Psoas muscle (tissue), 8 donors: ENCODE results near the gene TGIF1. TPM values are rescaled to one million over a fixed set of nuclear protein-coding genes. Genes with fewer than 3 reads are reported as not detected.

Source experiments
- ATAC-seq, 4 donors: fragments of 200-7000 bp; cut with Tn5 transposase; one replicate each; pipeline ENCODE4 v1.9.1; 2020; ENCODE audit warnings: moderate library complexity in 3 of 4, mild to moderate bottlenecking in 2 of 4
- DNase-seq, 2 donors: peaks; one replicate each; pipeline ENCODE4 v3.0.0-alpha.2; 2020
- H3K27ac ChIP-seq: fragments of 200-600 bp; one replicate; pipeline ENCODE4 v1.8.0; 2022
- H3K27me3 ChIP-seq, 3 donors: fragments of 200-600 bp in 1 of 3; one replicate each; pipeline versions ENCODE4 v1.6.1 to v1.8.0; 2013 to 2022; ENCODE audit warnings: low read length in 2 of 3, mild to moderate bottlenecking in 2 of 3, moderate library complexity in 1 of 3; ENCODE audit not compliant: insufficient read depth in 3 of 3
- H3K36me3 ChIP-seq, 2 donors: fragments of 200-600 bp in 1 of 2; one replicate each; pipeline versions ENCODE4 v1.6.1 to v1.8.0; 2013 to 2022; ENCODE audit warnings: low read depth in 1 of 2, mild to moderate bottlenecking in 1 of 2, moderate library complexity in 1 of 2; ENCODE audit not compliant: insufficient read depth in 1 of 2
- H3K4me1 ChIP-seq: fragments of 200-600 bp; one replicate; pipeline ENCODE4 v1.8.0; 2022
- H3K4me3 ChIP-seq: fragments of 200-600 bp; one replicate; pipeline ENCODE4 v1.8.0; 2022; ENCODE audit warnings: mild to moderate bottlenecking
- H3K9me3 ChIP-seq: fragments of 200-600 bp; one replicate; pipeline ENCODE4 v1.8.0; 2022
- CTCF ChIP-seq: fragments of 200-600 bp; IDR thresholded peaks from one replicate; pipeline ENCODE4 v1.8.0; 2022; ENCODE audit warnings: antibody characterized with exemption
- WGBS, 3 donors: extraction: QIAGEN DNeasy Blood & Tissue Kit; methylation state at CpG; one replicate each; pipeline versions ENCODE4 v1.1.6 to v1.1.7; 2013; 5-methylcytosine and 5-hydroxymethylcytosine counted together
- intact Hi-C, 2 donors: fragments of 100-400 bp; cut with DNase I; formaldehyde crosslinking; loops; one replicate each; pipeline versions ENCODE4 v1.11.0 to v1.14.2; 2022
- polyA plus RNA-seq, 3 donors: library from polyadenylated mRNA; stranded (reverse); fragments of 200-250 nt; gene quantifications; one replicate each; pipeline ENCODE4 v1.2.3, GENCODE V29; 2013
- total RNA-seq, 4 donors: library from RNA; stranded (reverse); fragmentation: NEBNext Ultra II Directional in 2 of 4; extraction: Animal tissue kit (Norgen Biotek cat#: 25700) in 2 of 4; gene quantifications; one replicate each; pipeline versions ENCODE4 v1.2.1 to v1.2.4, GENCODE V29; 2021 to 2023
- donor health status: healthy with polysubstance abuse.
- donor health status: DM: no; HTN: no; CAD: no; lungs with moderate emphysema.
- donor health status: Bipolar disorder and iron deficiency.
- donor health status: healthy.
- donor health status: DM: yes; HTN: yes; CAD: no.
- donor health status: DM: no; HTN: no; CAD: no.
- donor health status: DM: no; HTN: no; CAD: no.
- donor health status: DM: yes; HTN: yes; CAD: no.

Gene TGIF1
- total and polyA plus RNA-seq, 7 donors: 18.2 to 200 (median 57.4) TPM

- WGBS, 3 donors: 85 to 90% (median 87%) methylated on average over 8 of the region's 8 CpGs
Observed at GRCh38 chr18:3478262-3478978, 28.4 kb downstream of the TGIF1 start.

GRCh38 chr18:3479978-3480509, 30.1 kb downstream of the TGIF1 start:
- intact Hi-C loops: loop anchor here in 1 of 2 donors (10.0 kb wide), 1 partner anchor 195 kb away; no protein-coding TSS in a partner anchor
- Histone ChIP-seq H3K27me3 (peaks cover 0 to 3% (median 0%) of the 10 kb centered on the region in 3 donors), H3K4me1 (no peaks in the 10 kb centered on the region), H3K27ac (no peak overlapping the region), H3K9me3 (no peaks in the 10 kb centered on the region), H3K4me3 (no peak overlapping the region), H3K36me3 (no peaks in the 10 kb centered on the region)
- DNase-seq (no peak), ATAC-seq (no peak)
- WGBS, 3 donors: 84 to 86% (median 84%) methylated on average over 5 of the region's 5 CpGs
- no peak for TF ChIP-seq CTCF

More at GRCh38 chr18:3478262-3478978, 28.4 kb downstream of the TGIF1 start:
- peak in 3 of 4 donors; percentile 27 to 58 (median 45) for ATAC-seq
- TF ChIP-seq CTCF: no peak
- H3K27me3 ChIP-seq: peaks cover 0 to 3% (median 0%) of the 10 kb centered on the region in 3 donors
- no peaks in the 10 kb centered on the region for H3K9me3 ChIP-seq
- H3K4me1 ChIP-seq: no peaks in the 10 kb centered on the region
- no peak overlapping the region for H3K4me3 ChIP-seq
- no peaks in the 10 kb centered on the region for H3K36me3 ChIP-seq
- intact Hi-C loops: no loop called here
- H3K27ac ChIP-seq: no peak overlapping the region
- DNase-seq: no peak

GRCh38 chr18:3480827-3481573, 31.0 kb downstream of the TGIF1 start:
- no peak overlapping the region for H3K27ac ChIP-seq
- 93 to 99% (median 95%) methylated on average over 5 of the region's 5 CpGs for WGBS, 3 donors
- H3K4me3 ChIP-seq: no peak overlapping the region
- DNase-seq (no peak), ATAC-seq (no peak)
- H3K4me1 ChIP-seq: no peaks in the 10 kb centered on the region
- no peaks in the 10 kb centered on the region for H3K36me3 ChIP-seq
- H3K27me3 ChIP-seq: peaks cover 0 to 3% (median 0%) of the 10 kb centered on the region in 3 donors
- H3K9me3 ChIP-seq: no peaks in the 10 kb centered on the region
- intact Hi-C loops: loop anchor here in 1 of 2 donors (10.0 kb wide), 1 partner anchor 194 kb away; no protein-coding TSS in a partner anchor
- no peak for TF ChIP-seq CTCF

- H3K27ac ChIP-seq: no peak overlapping the region
- DNase-seq (no peak), ATAC-seq (peak in 3 of 4 donors; percentile 58 to 67 (median 63))
- peaks cover 0 to 3% (median 0%) of the 10 kb centered on the region in 3 donors for H3K27me3 ChIP-seq
- no peak overlapping the region for H3K4me3 ChIP-seq
- no peaks in the 10 kb centered on the region for H3K36me3 ChIP-seq
- H3K4me1 ChIP-seq: no peaks in the 10 kb centered on the region
- peak; percentile 27 for TF ChIP-seq CTCF
- no peaks in the 10 kb centered on the region for H3K9me3 ChIP-seq
- 29 to 47% (median 33%) methylated on average over 5 of the region's 5 CpGs for WGBS, 3 donors
- intact Hi-C loops: loop anchor here in 1 of 2 donors (10.0 kb wide), 1 partner anchor 193 kb away; no protein-coding TSS in a partner anchor
Observed at GRCh38 chr18:3481696-3482210, 31.8 kb downstream of the TGIF1 start.
